SK-N-SH (cell line): ENCODE measurements around the gene ARHGAP45.

Source experiments
- CTCF ChIP-seq: fragments of 200-600 bp; sonication (generic); IDR thresholded peaks from 2 replicates; pipeline ENCODE4 v1.6.1; 2017; ENCODE audit warnings: antibody characterized with exemption, mild to moderate bottlenecking, moderate library complexity
- IRF3 ChIP-seq: fragments of 150-350 bp; IDR thresholded peaks from 2 replicates; pipeline ENCODE4 v1.6.1; 2016; ENCODE audit warnings: mild to moderate bottlenecking, low read depth, low read length
- MAX ChIP-seq: IDR thresholded peaks from 2 replicates; pipeline ENCODE4 v1.4.0; 2012; ENCODE audit warnings: low read depth
- MXI1 ChIP-seq: IDR thresholded peaks from 2 replicates; pipeline ENCODE4 v1.6.1; 2012; ENCODE audit warnings: mild to moderate bottlenecking, low read depth, low read length, improper control_type of control experiment
- RCOR1 ChIP-seq: fragments of 150-350 bp; IDR thresholded peaks from 2 replicates; pipeline ENCODE4 v1.6.1; 2017; ENCODE audit warnings: antibody characterized with exemption, low read length
- TAF1 ChIP-seq: IDR thresholded peaks from 2 replicates; pipeline ENCODE4 v1.6.1; 2012; ENCODE audit warnings: low read depth, mild to moderate bottlenecking, low read length, moderate library complexity, borderline replicate concordance
- USF2 ChIP-seq: fragments of 150-350 bp; IDR thresholded peaks from 2 replicates; pipeline ENCODE4 v1.6.1; 2017; ENCODE audit warnings: antibody characterized with exemption, low read length, low read depth, borderline replicate concordance
- YY1 ChIP-seq: IDR thresholded peaks from 2 replicates; pipeline ENCODE4 v1.4.0; 2012; ENCODE audit warnings: low read depth, mild to moderate bottlenecking
- ZBTB33 ChIP-seq: IDR thresholded peaks from 2 replicates; pipeline ENCODE4 v1.4.0; 2012; ENCODE audit warnings: low read depth, borderline replicate concordance
- TF ChIP-seq, protein P1 (sequence below): IDR thresholded peaks from 2 replicates; pipeline ENCODE4 v1.6.1; 2012; ENCODE audit warnings: mild to moderate bottlenecking, low read depth, low read length, moderate library complexity

DNA sequence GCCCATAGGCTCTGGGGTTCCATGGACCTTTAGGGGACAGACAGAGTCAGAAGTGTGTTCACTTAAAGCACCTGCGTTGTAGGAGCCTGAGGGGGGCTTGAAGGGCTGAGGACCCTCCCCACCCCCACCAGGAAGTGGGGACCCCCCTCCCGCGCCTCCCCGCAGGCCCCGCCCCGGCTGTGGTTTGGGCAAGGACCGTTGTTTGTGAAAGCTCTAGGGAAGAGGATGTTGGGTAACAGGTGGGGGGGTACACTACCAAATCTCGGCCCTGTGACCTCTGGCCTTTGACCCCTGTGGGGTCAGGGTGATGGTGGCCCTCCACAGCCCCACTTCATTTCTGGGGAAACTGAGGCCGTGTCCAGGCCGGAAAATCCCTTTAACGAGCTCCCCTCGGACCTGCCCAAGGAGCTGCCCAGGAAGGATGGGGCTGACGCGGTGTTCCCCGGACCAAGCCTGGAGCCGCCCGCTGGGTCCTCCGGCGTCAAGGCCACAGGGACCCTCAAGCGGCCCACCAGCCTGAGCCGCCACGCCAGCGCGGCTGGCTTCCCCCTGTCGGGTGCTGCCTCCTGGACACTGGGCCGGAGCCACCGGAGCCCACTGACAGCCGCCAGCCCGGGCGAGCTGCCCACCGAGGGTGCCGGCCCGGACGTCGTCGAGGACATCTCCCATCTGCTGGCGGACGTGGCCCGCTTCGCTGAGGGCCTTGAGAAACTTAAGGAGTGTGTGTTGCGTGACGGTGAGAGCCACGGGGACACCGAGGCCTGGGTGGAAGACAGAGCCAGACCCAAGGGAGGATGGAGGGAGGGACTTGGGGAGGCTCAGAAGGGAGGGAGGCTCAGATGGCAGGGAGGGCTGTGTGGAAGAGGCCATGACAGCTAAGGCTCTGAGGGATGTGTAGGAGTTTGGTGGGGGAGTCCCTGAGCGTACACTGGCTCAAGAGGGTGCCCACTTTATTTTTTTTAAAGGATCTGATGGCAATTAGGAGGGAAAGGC, 1.3 kb downstream of the ARHGAP45 start:
- TF ChIP-seq MXI1 (no peak), USF2 (no peak), CTCF (no peak), IRF3 (no peak), YY1 (no peak), TAF1 (no peak), MAX (no peak), RCOR1 (no peak), ZBTB33 (no peak)
- TF ChIP-seq, protein P1, sequence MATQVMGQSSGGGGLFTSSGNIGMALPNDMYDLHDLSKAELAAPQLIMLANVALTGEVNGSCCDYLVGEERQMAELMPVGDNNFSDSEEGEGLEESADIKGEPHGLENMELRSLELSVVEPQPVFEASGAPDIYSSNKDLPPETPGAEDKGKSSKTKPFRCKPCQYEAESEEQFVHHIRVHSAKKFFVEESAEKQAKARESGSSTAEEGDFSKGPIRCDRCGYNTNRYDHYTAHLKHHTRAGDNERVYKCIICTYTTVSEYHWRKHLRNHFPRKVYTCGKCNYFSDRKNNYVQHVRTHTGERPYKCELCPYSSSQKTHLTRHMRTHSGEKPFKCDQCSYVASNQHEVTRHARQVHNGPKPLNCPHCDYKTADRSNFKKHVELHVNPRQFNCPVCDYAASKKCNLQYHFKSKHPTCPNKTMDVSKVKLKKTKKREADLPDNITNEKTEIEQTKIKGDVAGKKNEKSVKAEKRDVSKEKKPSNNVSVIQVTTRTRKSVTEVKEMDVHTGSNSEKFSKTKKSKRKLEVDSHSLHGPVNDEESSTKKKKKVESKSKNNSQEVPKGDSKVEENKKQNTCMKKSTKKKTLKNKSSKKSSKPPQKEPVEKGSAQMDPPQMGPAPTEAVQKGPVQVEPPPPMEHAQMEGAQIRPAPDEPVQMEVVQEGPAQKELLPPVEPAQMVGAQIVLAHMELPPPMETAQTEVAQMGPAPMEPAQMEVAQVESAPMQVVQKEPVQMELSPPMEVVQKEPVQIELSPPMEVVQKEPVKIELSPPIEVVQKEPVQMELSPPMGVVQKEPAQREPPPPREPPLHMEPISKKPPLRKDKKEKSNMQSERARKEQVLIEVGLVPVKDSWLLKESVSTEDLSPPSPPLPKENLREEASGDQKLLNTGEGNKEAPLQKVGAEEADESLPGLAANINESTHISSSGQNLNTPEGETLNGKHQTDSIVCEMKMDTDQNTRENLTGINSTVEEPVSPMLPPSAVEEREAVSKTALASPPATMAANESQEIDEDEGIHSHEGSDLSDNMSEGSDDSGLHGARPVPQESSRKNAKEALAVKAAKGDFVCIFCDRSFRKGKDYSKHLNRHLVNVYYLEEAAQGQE: no peak
